ENCODE results near the gene P2RY13.
A peak's percentile ranks its signal among the peaks of the same experiment; 100 is the strongest.

Gene P2RY13

DNA sequence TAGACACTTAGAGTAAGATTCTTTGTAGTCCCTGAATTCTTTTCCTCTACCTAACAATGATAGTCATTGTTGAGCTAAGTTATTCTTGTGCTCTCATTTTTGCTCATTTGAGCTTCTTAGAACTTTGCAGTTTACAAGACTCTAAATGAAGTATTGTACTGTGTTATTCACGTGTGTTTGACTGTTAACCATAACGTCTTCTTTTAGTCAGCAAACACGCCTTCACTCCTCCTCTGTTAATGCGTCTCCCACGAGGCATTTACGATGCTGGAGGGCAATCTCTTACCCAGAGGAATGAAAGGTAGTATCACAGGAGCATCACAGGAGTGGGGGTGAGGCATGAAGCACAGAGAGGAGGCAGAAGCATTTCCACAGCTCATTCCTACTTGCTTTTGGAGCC is 36.2 kb downstream of the P2RY13 start:
- DNase-seq (ENCODE audit: low spot score): no peak

- DNase-seq (ENCODE audit: low spot score): no peak
Observed at GRCh38 chr3:151290673-151291072, 38.7 kb downstream of the P2RY13 start.

GRCh38 chr3:151289445-151289844 is 39.9 kb downstream of the P2RY13 start:
- no peak for DNase-seq (ENCODE audit: low spot score)

- DNase-seq (ENCODE audit: low spot score): no peak
Observed at GRCh38 chr3:151285940-151286339, 43.4 kb downstream of the P2RY13 start.

DNA sequence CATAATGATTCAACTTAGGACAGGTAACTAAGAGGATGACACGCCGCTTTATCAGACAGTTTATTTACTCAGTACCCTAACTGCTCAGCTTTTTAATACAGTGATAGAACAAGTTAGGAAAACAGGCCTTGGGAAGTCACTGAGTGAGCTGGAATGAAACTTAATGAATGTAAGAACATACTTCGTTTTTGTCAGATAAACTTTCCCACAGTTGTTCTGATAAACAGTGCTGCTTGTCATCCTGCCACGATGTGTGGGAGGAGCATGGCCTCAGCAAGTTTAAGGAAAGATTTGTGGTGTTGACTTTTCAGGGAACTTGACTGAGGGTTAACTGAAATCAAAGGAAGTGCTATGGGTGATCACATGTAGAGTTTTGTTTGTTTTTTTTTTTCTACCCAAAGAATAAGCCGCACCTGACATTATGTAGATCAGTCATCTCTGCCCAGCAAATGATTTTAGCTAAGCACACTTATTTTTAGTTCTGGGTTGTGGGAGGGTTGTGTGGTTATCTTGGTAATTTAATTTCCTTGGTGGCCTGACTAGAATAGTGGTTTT is 45.4 kb downstream of the P2RY13 start:
- peak; percentile 48 for DNase-seq (ENCODE audit: low spot score)

DNA sequence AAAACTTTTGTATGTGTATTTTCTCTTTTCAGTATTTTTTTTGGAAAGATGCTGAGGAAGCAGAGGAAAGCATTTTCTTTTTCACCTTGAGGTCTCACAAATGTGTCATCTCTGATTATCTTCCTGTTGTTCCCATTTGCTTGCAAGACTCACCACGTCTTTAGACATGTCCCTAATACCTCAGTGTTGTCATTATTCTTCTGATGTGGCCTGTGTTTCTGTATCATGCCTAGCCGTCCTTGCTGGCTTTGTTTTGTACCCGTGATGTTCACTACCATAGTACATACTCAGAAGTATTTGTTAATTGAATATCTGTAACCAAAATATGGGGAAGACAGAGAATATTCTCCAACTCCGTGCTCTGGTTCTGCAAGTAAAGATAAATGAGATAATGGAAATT is 46.0 kb downstream of the P2RY13 start:
- peak; percentile 40 for DNase-seq (ENCODE audit: low spot score)

GRCh38 chr3:151282921-151283320 is 46.4 kb downstream of the P2RY13 start:
- DNase-seq (ENCODE audit: low spot score): peak; percentile 71

- no peak for DNase-seq (ENCODE audit: low spot score)
Observed at GRCh38 chr3:151281671-151282324, 47.6 kb downstream of the P2RY13 start.

DNA sequence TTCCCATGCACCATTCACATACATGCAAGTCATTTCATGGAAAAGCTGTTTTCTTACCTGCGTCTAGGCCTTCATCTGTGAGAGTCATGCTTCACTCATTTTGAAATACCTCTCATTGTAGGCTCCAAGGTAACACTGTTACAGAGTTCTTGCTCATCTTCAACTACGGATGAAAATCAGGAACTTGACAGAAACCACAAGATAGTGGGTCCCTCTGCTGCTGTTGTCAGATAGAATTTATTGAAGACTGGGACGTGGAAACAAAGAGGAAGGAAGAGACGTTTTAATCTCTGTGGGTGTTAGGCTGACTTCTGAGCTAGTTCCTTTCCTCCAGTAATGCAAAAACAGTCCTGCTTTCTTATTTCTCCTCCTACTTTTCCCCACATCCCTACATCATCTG is 51.1 kb downstream of the P2RY13 start, which contains the start of gene P2RY14:
Gene P2RY14 (minus strand): TSS at position 313 of the 400 bp plus-strand sequence. CDS start 64,226 bp downstream, outside the sequence.
- peak; percentile 31 for DNase-seq (ENCODE audit: low spot score)

- DNase-seq (ENCODE audit: low spot score): peak; percentile 53
Observed at GRCh38 chr3:151276687-151277042, 52.7 kb downstream of the P2RY13 start.

Measured in CD4-positive, alpha-beta T cell treated with Interleukin-2 at 100 ng/mL for 4 hours (primary cell).